HG03457 (cell line): ENCODE data around the gene SCAP.

ENCODE experiments used
- ATAC-seq: cut with Tn5 transposase; IDR thresholded peaks from one replicate; pipeline ENCODE4 v1.9.1; 2021; ENCODE audit warnings: moderate number of reproducible peaks; ENCODE audit not compliant: unreplicated experiment

SCAP gene

GRCh38 chr3:47404431-47404876 is 71.3 kb downstream of the SCAP start:
- no peak for ATAC-seq

DNA sequence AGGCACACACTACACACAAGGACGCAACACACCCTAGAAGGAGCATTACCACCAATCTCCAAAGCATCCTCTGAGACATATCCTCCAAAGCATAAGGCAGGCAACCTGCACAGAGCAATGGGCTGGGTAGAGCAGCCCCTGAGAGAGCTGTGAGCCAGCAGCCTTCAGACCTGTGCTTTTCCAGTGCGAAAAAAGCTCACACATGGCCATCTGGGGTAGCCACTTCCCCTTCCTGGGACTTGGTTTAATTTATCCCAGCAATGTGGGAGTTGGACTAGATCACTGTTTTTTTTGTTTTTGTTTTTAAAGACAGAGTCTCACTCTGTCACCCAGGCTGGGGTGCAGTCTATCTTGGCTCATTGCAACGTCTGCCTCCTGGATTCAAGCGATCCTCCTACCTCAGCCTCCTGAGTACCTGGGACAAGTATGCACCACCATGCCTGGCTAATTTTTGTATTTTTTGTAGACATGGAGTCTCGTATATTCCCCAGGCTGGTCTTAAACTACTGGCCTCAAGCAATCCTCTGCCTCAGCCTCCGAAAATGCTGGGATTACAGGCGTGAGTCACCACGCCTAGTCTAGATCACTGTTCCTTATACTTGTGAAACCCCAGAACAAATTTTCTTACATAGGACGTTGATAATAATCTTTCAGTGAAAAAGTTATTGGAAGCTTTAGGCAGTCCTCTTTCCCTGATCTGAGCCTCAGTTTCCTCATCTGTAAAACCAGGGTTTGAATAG is 76.0 kb downstream of the SCAP start:
- ATAC-seq: no peak

DNA sequence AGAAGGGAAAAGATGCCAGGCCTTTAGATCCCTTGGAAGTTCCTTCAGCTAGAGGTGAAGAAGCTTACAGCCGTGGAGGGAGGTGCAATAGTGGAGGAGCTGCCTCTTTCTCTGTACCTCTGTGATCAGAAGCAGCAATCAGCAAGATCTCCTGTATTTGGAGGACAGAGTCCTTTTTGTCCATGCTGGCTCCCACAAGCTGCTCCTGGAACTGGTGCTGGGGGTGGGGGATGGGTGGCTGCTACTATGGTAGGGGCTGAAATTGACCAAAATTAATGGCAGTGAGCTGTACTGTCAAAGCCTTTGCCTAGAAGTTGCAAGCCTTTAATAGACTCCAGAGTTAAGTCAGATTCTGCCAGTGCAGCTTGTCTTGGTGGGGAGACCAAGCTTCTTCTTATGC is 76.7 kb downstream of the SCAP start:
- ATAC-seq: no peak

- no peak for ATAC-seq
These were observed 77.5 kb downstream of the SCAP start for GRCh38 chr3:47398228-47398627.

DNA sequence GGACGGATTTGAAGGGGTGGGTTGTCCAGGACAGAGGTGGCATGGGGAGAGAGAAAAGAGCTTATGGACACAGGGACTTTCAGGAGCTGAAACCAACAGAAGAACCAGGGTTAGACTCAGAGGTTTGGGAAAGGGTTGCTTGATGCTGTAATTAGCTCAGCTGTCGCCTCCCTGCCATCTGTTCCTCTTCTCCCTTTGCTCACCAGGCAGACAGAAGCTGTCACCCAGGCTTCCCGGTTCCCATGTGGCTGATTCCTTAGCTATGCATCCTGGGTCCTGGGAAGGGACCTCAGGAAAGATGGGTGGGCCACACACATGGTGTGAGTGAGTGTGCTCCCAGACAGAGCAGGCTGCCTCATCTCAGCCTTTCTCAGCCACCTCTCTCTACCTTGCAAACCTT is 80.9 kb downstream of the SCAP start:
- no peak for ATAC-seq

DNA sequence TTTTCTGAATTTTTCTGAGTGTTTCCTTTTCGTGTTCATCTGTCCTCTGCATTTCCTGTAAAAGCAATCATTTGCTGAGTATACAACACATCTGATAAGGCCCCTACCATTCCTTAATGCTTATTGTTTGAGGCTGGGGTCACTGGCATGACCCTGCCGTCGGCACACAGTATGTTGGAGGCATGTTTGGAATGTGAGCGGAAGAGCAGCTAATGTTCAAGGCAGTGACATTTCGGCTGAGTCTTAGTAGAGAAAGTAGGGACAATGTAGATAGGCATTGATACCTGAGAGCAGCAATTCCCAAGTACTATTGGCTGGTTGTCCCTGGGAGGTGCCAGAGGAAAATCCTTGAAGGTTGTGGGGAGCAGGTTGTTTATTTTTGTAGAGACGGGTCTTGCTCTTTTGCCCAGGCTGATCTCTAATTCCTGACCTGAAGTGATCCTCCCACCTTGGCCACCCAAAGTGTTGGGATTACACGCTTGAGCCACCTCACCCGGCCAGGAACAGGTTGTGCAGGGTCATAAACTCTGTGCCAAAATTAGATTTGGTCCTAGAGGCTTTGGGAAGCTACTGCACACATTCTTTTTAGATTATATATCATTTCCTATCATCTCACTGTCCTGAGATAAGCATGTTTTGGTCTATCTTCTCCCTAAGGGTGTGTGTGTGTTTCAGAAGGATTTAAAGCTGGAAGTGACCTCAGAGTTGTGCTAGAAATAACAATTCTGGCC is 81.4 kb downstream of the SCAP start:
- no peak for ATAC-seq

- no peak for ATAC-seq
These were observed 82.8 kb downstream of the SCAP start for GRCh38 chr3:47392933-47393332.

- no peak for ATAC-seq
These were observed 89.9 kb downstream of the SCAP start for GRCh38 chr3:47385796-47386195.

DNA sequence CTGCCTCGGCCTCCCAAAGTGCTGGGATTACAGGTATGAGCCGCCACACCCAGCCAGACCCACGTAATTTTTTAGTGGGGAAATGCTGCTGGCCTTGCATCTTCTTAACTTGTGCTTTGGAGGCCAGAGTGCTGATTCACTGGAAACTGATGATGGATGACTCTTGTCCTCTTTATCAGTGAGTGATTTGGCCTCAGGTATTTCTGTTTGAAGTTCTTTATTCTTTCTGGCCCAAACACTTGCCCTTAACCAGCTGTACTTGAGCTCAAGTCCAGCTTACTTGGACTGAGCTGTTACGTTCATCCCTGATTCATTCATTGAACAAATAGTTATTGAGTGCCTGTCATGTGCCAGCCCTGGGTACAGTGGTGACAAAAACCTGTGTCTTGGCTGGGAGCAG is 90.7 kb downstream of the SCAP start:
- ATAC-seq: no peak

GRCh38 chr3:47384425-47384824 is 91.3 kb downstream of the SCAP start:
- ATAC-seq: no peak

DNA sequence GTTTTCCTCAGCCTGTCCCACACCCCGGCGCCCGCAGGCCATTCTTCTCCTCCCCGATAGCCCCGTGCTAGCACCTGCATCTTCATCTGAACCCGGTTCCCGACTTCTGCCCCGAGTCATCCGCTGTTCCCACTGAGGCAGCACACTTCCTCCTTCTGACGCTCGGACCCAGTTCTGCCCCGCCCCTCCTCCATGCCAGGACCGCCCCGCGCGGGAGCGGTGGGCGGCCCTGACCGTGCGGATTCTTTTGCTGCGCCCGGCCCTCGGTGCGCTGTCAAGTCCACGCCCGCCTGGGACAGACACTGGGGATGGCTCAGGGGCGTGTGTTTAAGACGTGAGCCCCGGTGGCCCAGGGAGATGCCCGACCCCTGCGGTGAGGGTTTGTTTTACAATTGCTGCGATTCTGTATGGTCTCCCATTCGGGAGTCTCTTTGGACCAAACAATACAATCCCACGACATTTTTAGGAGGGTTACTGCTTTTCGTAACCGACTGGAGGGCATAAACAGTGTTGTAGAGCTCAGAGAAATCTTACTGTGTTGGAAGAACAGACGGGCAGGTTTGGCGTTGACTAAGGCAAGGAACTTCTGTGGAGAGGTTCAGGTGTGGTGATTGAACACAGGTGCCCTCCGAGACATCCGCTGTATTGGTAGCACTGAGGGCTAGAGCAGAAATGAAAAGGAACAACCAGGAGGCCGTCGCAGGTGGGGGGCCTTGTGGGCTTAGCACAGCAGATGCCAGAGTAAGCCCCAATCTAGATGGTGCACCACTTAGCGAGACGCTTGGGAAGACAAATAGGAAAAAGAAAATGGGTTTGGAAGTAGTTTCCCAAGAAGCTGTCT is 94.2 kb downstream of the SCAP start:
- peak; percentile 48 for ATAC-seq

DNA sequence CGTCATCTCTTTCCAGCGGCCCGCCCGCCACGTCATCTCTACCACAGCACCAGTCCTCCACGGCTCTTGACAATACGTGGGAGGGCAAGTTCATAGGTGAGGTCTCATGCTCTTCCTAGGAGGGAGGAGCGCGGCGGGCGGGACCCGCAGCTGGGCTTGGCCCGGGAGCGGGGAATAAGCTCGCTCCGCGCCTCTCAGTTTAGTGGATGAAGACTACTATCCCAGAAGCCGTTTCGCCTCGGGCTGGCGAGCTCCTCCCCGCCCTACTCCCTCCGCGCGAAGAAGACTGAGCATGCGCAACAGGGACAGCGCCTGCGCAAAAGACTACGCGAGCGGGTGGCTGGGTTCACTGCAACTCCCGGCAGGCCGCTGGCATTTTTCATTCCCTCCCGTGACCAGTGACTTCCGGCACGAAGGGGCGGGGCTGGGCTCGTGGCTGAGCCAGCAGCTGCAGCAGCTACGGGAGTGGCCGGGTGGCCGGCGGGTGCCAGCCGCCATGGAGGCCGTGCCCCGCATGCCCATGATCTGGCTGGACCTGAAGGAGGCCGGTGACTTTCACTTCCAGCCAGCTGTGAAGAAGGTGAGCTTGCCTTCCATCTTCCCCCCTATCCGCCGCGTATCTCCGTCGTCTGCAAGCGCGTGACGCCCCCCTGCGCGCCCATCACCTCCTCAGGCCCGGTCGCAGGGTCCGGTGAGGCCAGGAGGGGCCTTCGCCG is 95.0 kb downstream of the SCAP start, which contains the start of gene PTPN23:
PTPN23 (plus strand) TSS at position 421 of the 716 bp plus-strand sequence; CDS start at position 497, 76 bp downstream.
- peak; percentile 63 for ATAC-seq

- peak; percentile 13 for ATAC-seq
These were observed 95.6 kb downstream of the SCAP start for GRCh38 chr3:47380026-47380600.

DNA sequence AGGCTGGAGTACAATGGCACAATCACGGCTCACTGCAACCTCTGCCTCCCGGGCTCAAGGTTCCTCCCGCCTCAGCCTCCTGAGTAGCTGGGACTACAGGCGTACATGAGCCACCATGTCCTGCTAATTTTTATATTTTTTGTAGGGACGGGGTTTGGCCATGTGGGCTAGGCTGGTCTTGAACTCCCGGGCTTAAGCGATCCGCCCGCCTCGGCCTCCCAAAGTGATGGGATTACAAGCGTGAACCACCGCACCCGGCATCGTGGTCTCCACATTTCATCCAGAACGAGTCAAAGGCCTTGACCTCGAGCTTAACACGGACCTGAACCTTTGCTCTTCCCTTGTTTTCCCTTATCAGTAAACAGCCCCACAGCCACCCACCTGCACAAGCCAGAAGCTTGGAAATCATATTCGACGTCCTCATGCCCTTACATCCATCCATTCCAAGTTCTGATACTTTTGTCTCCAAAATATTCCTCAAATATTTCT is 96.3 kb downstream of the SCAP start:
- ATAC-seq: no peak

DNA sequence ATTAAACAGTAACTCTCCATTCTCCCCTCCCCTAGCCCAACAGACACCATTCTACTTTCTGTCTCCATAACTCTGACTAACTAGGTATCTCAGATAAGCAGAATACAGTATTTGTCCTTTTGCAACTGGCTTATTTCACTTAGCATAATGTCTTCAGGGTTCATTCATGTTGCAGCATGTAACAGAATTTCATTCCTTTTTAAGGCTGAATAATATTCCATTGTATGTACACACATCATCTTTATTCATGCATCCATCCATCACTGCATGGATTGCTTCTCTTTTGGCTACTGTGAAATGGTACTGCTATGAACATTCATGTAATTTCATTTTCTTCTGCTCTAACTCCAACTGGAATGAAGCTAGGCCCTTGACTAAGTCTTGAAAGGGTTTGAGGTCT is 96.9 kb downstream of the SCAP start:
- ATAC-seq: no peak

DNA sequence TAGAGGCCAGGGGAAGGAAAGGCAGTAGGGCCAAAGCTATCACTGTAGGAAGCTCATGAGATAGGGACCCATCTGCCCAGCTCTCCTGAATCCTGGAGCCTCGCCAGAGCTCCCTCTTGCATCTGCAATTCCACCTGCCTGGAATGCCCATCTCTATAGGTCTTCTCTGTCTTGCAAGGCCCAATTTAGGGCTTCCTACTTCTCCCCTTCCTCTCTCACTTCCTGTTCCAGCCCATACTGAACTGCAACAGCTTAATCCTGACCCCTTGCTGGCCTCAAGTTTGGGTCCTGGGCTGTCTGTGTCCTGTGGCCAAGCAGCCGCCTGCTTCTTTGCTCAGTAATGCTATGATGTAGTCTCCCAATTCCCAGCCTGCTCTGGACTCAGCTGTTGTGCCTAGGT is 98.6 kb downstream of the SCAP start:
- ATAC-seq: no peak

DNA sequence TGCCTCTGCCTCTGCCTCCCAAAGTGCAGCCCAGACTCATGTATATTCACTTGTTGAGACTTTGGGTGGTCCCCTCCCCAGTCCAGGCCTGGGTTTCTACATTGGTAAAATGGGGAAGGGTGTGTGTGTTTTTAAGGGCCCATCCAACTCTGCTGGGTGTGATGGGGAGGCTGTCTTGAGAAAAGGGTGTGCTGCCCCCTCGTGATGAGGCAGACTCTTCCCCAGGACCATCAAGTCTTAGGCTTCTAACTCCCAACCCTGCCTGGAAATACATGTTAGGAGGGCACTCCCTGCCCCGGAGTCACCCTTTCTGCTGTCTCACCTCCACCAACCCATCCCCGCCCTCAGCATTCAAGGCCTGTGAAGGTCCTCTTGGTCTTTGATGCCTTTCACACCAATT is 99.3 kb downstream of the SCAP start:
- no peak for ATAC-seq

- no peak for ATAC-seq
These were observed 101.2 kb downstream of the SCAP start for GRCh38 chr3:47374587-47374986.

DNA sequence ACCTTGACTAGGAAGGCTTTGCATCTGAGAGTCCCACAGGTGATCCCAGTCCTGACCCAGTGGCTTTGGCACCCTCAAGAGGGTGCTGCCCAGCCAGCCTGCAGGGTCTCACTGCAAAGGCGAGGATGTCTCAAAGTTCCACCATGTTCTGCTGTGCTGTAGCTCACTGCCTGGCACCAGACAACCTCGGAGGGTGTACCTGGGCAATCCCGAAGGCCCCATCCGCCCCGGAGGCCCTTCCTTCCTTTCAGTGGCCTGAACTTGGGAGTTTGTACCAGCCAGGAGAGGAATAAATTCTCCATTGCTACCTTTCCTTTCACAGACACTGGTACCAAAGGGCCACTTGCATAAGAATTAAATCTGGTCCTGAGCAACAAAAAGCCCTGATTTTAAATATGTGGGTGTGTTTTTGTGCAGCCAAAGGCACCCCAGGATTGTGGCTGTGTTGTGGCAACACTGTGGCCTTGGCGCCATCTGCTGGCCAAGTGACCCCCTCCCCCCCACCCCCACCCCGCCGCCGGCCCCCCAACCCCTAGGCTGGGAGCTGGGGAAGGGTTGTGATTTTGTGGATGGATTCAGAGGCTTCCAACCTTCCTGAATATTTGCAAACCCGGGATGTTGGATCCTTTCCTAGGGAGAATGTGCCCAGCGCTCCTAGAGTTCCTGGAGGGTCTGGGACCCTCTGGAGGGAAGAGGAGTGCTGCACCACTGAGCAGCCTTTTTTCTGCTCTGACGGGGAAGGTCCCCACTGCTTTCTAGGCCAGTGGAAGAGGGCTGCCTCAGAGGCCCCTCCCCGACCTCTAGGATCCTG is 104.6 kb downstream of the SCAP start:
- no peak for ATAC-seq
